A549 (cell line): ENCODE results near the gene CDH4. TPM values are rescaled to one million over a fixed set of nuclear protein-coding genes. Genes with fewer than 3 reads are reported as not detected.

Source experiments
- ATAC-seq, 2 experiments: fragments of 200-7000 bp in 1 of 2; fragments of >200 bp in 1 of 2; cut with Nextera tagmentation in 1 of 2; cut with Tn5 transposase in 1 of 2; 3 replicates each; pipeline versions ENCODE4 v1.8.0 to v1.9.1; 2018 to 2020; ENCODE audit warnings: mild to moderate bottlenecking in 1 of 2, moderate library complexity in 1 of 2
- CTCF ChIA-PET: fragments of 300-600 bp; sonication (Branson Sonifier 250); formaldehyde crosslinking; extraction: SDS; loops from one replicate; lab custom pipeline; 2021; ENCODE audit warnings: antibody characterized with exemption, inconsistent platforms; lab: Yijun Ruan, JAX
- POLR2A ChIA-PET: fragments of 350-600 bp; formaldehyde crosslinking; extraction: SDS; loops from one replicate; lab custom pipeline; 2021; ENCODE audit warnings: antibody characterized with exemption, inconsistent platforms; lab: Yijun Ruan, JAX
- DNase-seq, 2 experiments: peaks; one replicate each; pipeline versions ENCODE4 v3.0.0 to v3.0.0-alpha.2; 2011 to 2016; ENCODE audit warnings: low read depth in 1 of 2, low spot score in 1 of 2
- FAIRE-seq: peaks from 2 replicates; lab custom pipeline; 2011; peaks lifted over from hg19 to GRCh38; lab: Jason Lieb, UNC
- H3K27ac ChIP-seq, 2 experiments: fragments of >200 bp; sonication (Bioruptor Twin); formaldehyde crosslinking; 3 replicates each; pipeline ENCODE4 v1.5.1; 2016 to 2017
- H3K4me1 ChIP-seq: fragments of >200 bp; sonication (Bioruptor Twin); formaldehyde crosslinking; 3 replicates; pipeline ENCODE4 v1.6.1; 2016
- H3K4me2 ChIP-seq: fragments of >200 bp; sonication (Bioruptor Twin); formaldehyde crosslinking; 3 replicates; pipeline ENCODE4 v1.6.1; 2016
- H3K4me3 ChIP-seq: fragments of >200 bp; sonication (Bioruptor Twin); formaldehyde crosslinking; 3 replicates; pipeline ENCODE4 v1.5.1; 2016
- H3K9me3 ChIP-seq: fragments of >200 bp; sonication (Bioruptor Twin); formaldehyde crosslinking; 3 replicates; pipeline ENCODE4 v1.6.1; 2016
- ATOH8 ChIP-seq: fragments of 250-450 bp; sonication (Bioruptor Pico); IDR thresholded peaks from 2 replicates; pipeline ENCODE4 v1.5.0; 2020; ENCODE audit warnings: low read depth, mild to moderate bottlenecking, moderate library complexity
- CBX2 ChIP-seq: fragments of 200-600 bp; sonication (generic); IDR thresholded peaks from 2 replicates; pipeline ENCODE4 v1.6.1; 2016; ENCODE audit warnings: low read depth, mild to moderate bottlenecking, borderline replicate concordance
- CBX8 ChIP-seq: fragments of 200-600 bp; sonication (generic); IDR thresholded peaks from 2 replicates; pipeline ENCODE4 v1.6.1; 2016
- CEBPB ChIP-seq, 2 experiments: fragments of >200 bp in 1 of 2; sonication (Bioruptor Twin) in 1 of 2; formaldehyde crosslinking in 1 of 2; IDR thresholded peaks; 2 replicates each; pipeline ENCODE4 v1.6.1; 2012 to 2016
- CHD4 ChIP-seq: fragments of 200-600 bp; sonication (generic); IDR thresholded peaks from 2 replicates; pipeline ENCODE4 v1.6.1; 2016; ENCODE audit warnings: antibody characterized with exemption, mild to moderate bottlenecking, borderline replicate concordance
- EHF ChIP-seq: fragments of 250-450 bp; sonication (Bioruptor Pico); IDR thresholded peaks from 2 replicates; pipeline ENCODE4 v1.5.0; 2020; ENCODE audit warnings: mild to moderate bottlenecking
- GATA3 ChIP-seq: IDR thresholded peaks from 2 replicates; pipeline ENCODE4 v1.6.1; 2012; ENCODE audit warnings: borderline replicate concordance
- HDAC2 ChIP-seq: fragments of 200-600 bp; sonication (generic); IDR thresholded peaks from 2 replicates; pipeline ENCODE4 v1.6.1; 2016
- HOXA7 ChIP-seq: fragments of 250-450 bp; sonication (Bioruptor Pico); IDR thresholded peaks from 2 replicates; pipeline ENCODE4 v1.5.0; 2020; ENCODE audit warnings: mild to moderate bottlenecking, moderate library complexity
- JUNB ChIP-seq: fragments of >200 bp; sonication (Bioruptor Twin); formaldehyde crosslinking; IDR thresholded peaks from 2 replicates; pipeline ENCODE4 v1.6.1; 2016
- KDM5A ChIP-seq: fragments of 200-600 bp; sonication (generic); IDR thresholded peaks from 2 replicates; pipeline ENCODE4 v1.6.1; 2016; ENCODE audit warnings: antibody characterized with exemption, mild to moderate bottlenecking
- MAFK ChIP-seq: fragments of 450-650 bp; IDR thresholded peaks from 2 replicates; pipeline ENCODE4 v1.6.1; 2014; ENCODE audit not compliant: partially characterized antibody
- NFE2L2 ChIP-seq: fragments of 150-350 bp; conservative IDR thresholded peaks from 2 replicates; pipeline ENCODE4 v1.6.1; 2014; ENCODE audit warnings: low read length
- POLR2AphosphoS2 ChIP-seq: conservative IDR thresholded peaks from 2 replicates; pipeline ENCODE4 v1.6.1; 2012; ENCODE audit warnings: low read length, improper control_type of control experiment, inconsistent platforms
- TFCP2L1 ChIP-seq: fragments of 250-450 bp; sonication (Bioruptor Pico); IDR thresholded peaks from 2 replicates; pipeline ENCODE4 v1.5.0; 2021; ENCODE audit warnings: mild to moderate bottlenecking
- ZC3H11A ChIP-seq: fragments of 450-650 bp; IDR thresholded peaks from 2 replicates; pipeline ENCODE4 v1.6.1; 2014; ENCODE audit warnings: antibody characterized with exemption, mild to moderate bottlenecking
- ZSCAN20 ChIP-seq: fragments of 250-450 bp; sonication (Bioruptor Pico); IDR thresholded peaks from 2 replicates; pipeline ENCODE4 v1.8.0; 2022; ENCODE audit warnings: mild to moderate bottlenecking, moderate library complexity
- WGBS: methylation state at CpG from one replicate; pipeline ENCODE4 v1.1.6; 2017; ENCODE audit errors: missing lambda C conversion rate; 5-methylcytosine and 5-hydroxymethylcytosine counted together
- polyA plus RNA-seq, 4 experiments: library from polyadenylated mRNA; depleted of rRNA in 3 of 4; stranded (reverse); fragments of >200 nt; fragmentation: RNase III in 1 of 4; extraction: RNeasy Plus Mini Kit Qiagen cat#74134 plus additional on column Dnase treatment in 1 of 4; gene quantifications; 2 replicates in 3 of 4; 3 replicates in 1 of 4; pipeline ENCODE4 v1.2.3, GENCODE V29; 2011 to 2017
- TF ChIP-seq, protein P1 (sequence below): fragments of 150-350 bp; IDR thresholded peaks from 2 replicates; pipeline ENCODE4 v1.6.1; 2014; ENCODE audit warnings: low read depth, mild to moderate bottlenecking, low read length
- TF ChIP-seq, protein P2 (sequence below): IDR thresholded peaks from 2 replicates; pipeline ENCODE4 v1.6.1; 2012; ENCODE audit warnings: low read depth, borderline replicate concordance
- TF ChIP-seq, protein P3 (sequence below): IDR thresholded peaks from 2 replicates; pipeline ENCODE4 v1.6.1; 2012

CDH4 gene
- polyA plus RNA-seq, 2 of the 4 experiments (the other 2 are of a cell fraction): 3.4 to 10.3 TPM

DNA sequence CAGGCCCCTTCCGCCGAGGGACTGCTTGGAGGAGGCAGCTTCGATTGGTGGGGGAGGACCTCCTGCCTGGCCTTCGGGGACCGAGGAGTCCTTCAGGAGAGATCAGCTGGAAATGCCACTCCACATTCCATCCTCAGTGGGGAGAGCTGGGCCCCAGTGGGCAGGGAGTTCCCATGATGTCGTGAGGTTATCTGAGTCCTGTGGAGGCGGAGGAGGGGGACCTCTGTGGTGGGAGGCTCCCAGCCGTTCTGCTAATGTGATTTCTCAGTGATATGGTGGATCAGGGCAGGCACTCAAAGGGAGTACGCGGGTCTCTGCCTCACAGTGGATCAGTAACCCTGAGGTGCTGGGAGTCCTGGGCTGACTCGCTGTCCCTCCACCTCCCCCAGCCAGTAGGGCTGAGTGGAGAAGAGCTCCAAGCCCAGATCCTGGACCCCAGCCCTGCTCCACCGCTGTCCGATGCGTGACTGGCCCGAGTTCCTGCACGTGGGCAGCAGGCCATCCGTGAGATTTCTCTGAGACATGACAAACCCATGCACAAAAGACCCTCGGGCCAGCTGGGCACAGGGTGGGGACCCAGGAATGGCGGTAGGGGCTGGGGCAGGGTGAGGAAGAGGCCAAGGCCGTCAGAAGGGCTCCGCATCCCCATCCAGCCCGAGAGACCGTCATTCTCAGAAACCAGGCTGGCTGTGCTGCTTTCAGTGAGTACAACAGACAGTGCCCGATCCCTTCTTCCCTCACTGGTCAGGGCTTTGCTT, 617.9 kb downstream of the CDH4 start (continued):
- TF ChIP-seq, protein P1, sequence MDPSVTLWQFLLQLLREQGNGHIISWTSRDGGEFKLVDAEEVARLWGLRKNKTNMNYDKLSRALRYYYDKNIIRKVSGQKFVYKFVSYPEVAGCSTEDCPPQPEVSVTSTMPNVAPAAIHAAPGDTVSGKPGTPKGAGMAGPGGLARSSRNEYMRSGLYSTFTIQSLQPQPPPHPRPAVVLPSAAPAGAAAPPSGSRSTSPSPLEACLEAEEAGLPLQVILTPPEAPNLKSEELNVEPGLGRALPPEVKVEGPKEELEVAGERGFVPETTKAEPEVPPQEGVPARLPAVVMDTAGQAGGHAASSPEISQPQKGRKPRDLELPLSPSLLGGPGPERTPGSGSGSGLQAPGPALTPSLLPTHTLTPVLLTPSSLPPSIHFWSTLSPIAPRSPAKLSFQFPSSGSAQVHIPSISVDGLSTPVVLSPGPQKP: no peak
- TF ChIP-seq NFE2L2 (no peak), EHF (CRISPR knock-in tag) (no peak), ATOH8 (CRISPR knock-in tag) (no peak), CEBPB (IDR thresholded peaks at IDR 0.05) (no peak), GATA3 (no peak), JUNB (no peak), ZC3H11A (no peak)
- TF ChIP-seq, protein P2, sequence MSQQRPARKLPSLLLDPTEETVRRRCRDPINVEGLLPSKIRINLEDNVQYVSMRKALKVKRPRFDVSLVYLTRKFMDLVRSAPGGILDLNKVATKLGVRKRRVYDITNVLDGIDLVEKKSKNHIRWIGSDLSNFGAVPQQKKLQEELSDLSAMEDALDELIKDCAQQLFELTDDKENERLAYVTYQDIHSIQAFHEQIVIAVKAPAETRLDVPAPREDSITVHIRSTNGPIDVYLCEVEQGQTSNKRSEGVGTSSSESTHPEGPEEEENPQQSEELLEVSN: no peak

GRCh38 chr20:61871160-61871559, 619.1 kb downstream of the CDH4 start:
- Histone ChIP-seq H3K4me3 (no peak overlapping the region), H3K9me3 (peaks cover 17% of the 10 kb centered on the region; the same call in 1 of the 3 replicates), H3K4me2 (no peak overlapping the region), H3K4me1 (no peaks in the 10 kb centered on the region), H3K27ac (no peak overlapping the region)
- ATAC-seq (no peak), DNase-seq (no peak), FAIRE-seq (no peak)
- TF ChIP-seq POLR2AphosphoS2 (no peak), MAFK (no peak), CHD4 (no peak), ZSCAN20 (no peak), CBX2 (no peak), HOXA7 (CRISPR knock-in tag) (no peak), HDAC2 (no peak)
- TF ChIP-seq, protein P3, sequence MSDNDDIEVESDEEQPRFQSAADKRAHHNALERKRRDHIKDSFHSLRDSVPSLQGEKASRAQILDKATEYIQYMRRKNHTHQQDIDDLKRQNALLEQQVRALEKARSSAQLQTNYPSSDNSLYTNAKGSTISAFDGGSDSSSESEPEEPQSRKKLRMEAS: no peak
- whole genome bisulfite sequencing: 47% methylated on average over 6 of the region's 6 CpGs
- POLR2A ChIA-PET: no interaction called here
- CTCF ChIA-PET: interaction anchor here (4.3 kb wide), 1 partner anchor 15 kb away, joined by 27 read pairs; no protein-coding TSS in a partner anchor

DNA sequence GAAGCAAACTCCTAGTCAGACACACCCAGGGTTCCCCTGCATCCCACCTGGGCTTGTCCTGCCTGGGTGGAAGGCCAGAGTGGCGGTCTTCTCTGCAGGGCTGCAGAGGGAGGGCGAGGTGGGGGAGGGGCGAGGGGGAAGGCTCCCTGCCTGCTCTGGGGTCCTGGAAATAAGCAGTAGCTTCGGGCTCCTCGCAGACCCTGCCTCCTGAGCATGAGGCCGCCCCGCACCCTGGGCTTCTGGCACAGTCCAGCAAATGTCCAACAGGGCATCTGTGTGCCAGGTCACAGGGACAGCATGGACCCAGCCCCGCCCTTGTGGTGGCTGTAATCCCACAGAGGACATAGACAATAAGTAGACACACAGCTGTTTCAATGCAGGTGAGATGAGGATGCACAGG, 619.9 kb downstream of the CDH4 start:
- FAIRE-seq: no peak
- Histone ChIP-seq H3K4me1 (no peaks in the 10 kb centered on the region), H3K4me3 (no peak overlapping the region), H3K9me3 (peaks cover 17% of the 10 kb centered on the region; the same call in 1 of the 3 replicates), H3K4me2 (no peak overlapping the region), H3K27ac (no peak overlapping the region)
- whole genome bisulfite sequencing: 37% methylated on average over 7 of the region's 8 CpGs
- TF ChIP-seq KDM5A: no peak
- TF ChIP-seq, protein P2: no peak
- no peak for TF ChIP-seq HDAC2
- no peak for TF ChIP-seq POLR2AphosphoS2
- TF ChIP-seq TFCP2L1 (CRISPR knock-in tag): no peak
- TF ChIP-seq GATA3: no peak
- TF ChIP-seq JUNB: no peak
- TF ChIP-seq CBX8: no peak
- ChIA-PET POLR2A (no interaction called here), CTCF (interaction anchor here (4.3 kb wide), 1 partner anchor 14 kb away, joined by 27 read pairs; no protein-coding TSS in a partner anchor)
- ATAC-seq: no peak
- no peak for DNase-seq
